ENCODE results near the gene SLC8B1.

The SLC8B1 gene

DNA sequence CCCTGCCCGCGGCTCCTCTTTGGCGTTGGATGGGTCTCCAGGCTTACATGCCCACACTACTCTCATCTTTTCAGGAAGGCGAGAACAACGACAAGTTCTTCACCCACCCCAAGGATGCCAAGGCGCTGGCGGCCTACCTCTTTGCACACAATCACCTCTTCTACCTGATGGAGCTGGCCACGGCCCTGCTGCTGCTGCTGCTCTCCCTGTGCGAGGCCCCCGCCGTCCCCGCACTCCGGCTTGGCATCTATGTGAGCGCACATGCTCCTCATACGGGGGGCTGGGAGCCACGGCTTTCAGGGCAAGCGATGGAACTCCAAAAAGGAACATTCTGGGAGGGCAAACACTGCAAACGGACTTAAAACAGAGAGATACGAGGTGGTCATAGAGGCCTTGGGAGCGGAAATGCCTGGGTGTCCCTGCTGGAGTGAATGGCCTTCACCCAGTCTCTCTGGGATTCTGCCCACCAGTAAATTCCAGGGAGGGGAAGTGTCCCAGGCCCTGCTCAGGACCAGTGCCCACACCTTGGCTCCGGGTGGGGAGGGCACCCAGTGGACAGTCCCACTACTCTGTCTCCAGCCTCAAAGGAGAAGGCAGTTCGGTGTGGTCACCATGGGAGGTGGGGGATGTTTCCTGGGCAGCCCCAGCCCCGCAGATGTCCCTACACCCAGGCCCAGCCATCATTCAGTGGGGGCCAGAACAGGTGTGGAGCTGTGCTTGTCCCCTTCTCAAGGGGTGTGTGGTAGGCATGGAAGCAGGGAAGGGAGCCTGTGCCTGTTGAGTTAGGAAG lies 68.6 kb downstream of the SLC8B1 start:
- TF ChIP-seq, protein P1, sequence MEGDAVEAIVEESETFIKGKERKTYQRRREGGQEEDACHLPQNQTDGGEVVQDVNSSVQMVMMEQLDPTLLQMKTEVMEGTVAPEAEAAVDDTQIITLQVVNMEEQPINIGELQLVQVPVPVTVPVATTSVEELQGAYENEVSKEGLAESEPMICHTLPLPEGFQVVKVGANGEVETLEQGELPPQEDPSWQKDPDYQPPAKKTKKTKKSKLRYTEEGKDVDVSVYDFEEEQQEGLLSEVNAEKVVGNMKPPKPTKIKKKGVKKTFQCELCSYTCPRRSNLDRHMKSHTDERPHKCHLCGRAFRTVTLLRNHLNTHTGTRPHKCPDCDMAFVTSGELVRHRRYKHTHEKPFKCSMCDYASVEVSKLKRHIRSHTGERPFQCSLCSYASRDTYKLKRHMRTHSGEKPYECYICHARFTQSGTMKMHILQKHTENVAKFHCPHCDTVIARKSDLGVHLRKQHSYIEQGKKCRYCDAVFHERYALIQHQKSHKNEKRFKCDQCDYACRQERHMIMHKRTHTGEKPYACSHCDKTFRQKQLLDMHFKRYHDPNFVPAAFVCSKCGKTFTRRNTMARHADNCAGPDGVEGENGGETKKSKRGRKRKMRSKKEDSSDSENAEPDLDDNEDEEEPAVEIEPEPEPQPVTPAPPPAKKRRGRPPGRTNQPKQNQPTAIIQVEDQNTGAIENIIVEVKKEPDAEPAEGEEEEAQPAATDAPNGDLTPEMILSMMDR (conservative IDR thresholded peaks at IDR 0.05; ENCODE audit: low read depth, low read length), result no peak
- no peak overlapping the region for H3K4me3 ChIP-seq (ENCODE audit: low read length)
- DNase-seq (ENCODE audit: low read depth), result no peak

DNA sequence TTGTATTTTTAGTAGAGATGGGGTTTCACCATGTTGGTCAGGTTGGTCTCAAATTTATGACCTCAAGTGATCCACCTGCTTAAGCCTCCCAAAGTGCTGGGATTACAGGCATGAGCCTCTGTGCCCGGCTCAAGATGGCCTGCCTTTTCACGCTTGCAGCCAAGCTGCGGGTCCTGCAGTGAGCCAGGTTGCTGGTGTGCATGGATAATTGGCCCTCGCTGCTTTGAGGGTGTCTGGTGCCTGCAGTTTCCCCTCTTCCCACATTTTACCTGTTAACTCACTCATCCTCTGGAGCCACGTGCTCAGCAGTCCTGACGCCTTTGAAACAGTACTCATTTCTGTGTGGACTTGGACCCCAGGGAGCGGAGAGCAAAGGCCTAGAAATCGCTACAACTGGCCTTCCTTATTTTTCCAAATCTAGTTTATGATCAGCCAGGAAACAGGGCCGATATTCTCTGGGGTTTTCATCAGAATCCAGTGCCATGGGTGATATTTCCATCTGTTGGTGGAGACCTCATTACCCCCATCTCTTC lies 71.4 kb downstream of the SLC8B1 start:
- TF ChIP-seq, protein P1 (conservative IDR thresholded peaks at IDR 0.05; ENCODE audit: low read depth, low read length), result no peak

DNA sequence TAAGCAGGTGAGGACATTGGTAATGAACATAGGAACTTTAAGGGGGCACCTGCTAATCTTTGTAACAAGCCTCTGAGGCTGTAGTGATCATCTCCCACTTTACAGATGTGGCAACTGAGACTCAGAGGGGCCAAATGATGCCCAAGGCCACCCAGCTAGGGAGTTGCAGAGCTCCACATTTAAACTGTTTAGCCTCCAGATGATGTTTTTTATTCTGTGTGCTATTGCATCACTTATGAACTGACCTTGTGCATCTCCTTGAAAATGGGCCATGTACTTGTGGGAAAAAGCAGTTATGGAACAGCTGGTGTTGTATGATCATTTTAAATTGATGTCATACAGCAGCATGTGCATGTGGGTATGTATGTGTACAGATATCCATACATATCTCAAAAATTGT lies 72.2 kb downstream of the SLC8B1 start:
- TF ChIP-seq, protein P1 (conservative IDR thresholded peaks at IDR 0.05; ENCODE audit: low read depth, low read length), result no peak
- DNase-seq (ENCODE audit: low read depth), result no peak
- no peak overlapping the region for H3K4me3 ChIP-seq (ENCODE audit: low read length)

More for the DNA sequence above, 71.4 kb downstream of the SLC8B1 start:
- DNase-seq (ENCODE audit: low read depth), result no peak
- H3K4me3 ChIP-seq (ENCODE audit: low read length), result no peak overlapping the region

DNA sequence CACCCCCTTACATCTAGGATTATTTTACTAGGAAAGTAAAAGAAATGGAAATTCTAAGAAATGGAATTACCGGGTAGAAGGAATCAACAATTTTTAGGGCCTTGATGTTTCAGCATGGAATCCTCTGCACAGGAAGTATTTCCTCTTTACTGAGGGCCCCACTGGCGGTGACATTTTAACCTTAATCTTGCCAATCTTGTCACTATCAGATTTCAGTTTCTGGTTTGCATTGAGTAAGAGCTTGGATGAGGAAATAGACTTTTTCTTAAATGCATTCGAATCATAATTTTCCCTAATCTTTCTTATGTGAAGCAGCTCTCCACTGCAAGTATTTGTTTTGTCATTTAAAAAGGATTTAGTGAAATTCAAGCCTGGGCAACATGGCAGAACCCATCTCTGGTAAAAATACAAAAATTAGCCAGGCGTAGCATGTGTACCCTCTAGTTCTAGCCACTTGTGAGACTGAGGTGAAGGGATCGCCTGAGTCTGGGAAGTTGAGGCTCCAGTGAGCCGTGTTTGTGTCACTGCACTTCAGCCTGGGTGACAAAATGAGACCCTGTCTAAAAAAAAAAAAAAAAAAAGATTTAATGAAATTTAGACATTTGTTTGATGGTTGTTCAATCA lies 73.0 kb downstream of the SLC8B1 start:
- TF ChIP-seq, protein P1 (conservative IDR thresholded peaks at IDR 0.05; ENCODE audit: low read depth, low read length), result no peak
- DNase-seq (ENCODE audit: low read depth), result no peak
- no peak overlapping the region for H3K4me3 ChIP-seq (ENCODE audit: low read length)

DNA sequence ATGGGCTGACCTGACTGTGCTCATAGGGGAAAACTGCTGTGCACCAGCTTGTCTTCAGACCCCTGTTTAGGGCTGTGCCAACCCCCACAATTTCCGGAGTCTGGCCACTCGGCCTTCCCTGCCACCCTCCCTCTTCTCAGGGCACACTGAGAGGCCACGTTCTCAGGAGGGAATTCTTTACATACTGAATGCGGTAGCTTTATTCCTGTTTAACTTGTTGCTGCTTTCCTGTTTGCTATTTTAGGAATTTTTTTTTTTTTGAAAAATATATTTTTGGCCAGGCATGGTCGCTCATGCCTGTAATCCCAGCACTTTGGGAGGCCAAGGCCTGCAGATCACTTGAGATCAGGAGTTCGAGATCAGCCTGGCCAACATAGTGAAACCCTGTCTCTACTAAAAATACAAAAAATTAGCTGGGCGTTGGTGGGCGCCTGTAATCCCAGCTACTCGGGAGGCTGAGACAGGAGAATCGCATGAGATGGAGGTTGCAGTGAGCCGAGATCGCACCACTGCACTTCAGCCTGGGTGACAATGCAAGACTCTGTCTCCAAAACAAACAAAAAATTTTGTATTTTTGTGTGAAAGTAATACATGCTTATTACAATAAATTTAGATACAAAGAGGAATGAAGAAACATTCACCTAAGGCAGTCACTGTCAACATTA lies 74.1 kb downstream of the SLC8B1 start:
- no peak for DNase-seq (ENCODE audit: low read depth)
- no peak overlapping the region for H3K4me3 ChIP-seq (ENCODE audit: low read length)
- TF ChIP-seq, protein P1 (conservative IDR thresholded peaks at IDR 0.05; ENCODE audit: low read depth, low read length), result no peak

DNA sequence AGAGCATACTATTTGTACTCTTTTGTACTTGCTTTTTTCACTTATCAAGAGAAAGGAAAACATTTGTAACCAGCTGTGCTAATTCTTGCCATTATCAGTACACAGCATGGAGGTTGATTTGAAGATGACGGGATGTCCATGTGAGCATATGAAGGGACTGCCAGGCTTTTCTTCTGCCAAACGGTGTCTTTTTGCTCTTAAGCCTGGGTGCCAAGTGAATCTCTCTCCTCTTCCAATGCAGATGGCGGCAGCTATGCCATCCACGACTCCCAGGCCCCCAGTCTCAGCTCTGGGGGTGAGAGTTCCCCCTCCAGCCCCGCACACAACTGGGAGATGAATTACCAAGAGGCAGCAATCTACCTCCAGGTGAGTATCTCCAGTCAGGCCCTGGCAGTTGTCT lies 74.8 kb downstream of the SLC8B1 start:
- TF ChIP-seq, protein P1 (conservative IDR thresholded peaks at IDR 0.05; ENCODE audit: low read depth, low read length), result no peak
- DNase-seq (ENCODE audit: low read depth), result no peak
- H3K4me3 ChIP-seq (ENCODE audit: low read length), result no peak overlapping the region

Measured in retinal pigment epithelial cell (primary cell).